DMS153 (cell line): Measurements from ENCODE around the gene SLC16A1.
A peak's percentile ranks its signal among the peaks of the same experiment; 100 is the strongest.
"Not testable (repeated sequence)": the region's sequence is repeated elsewhere in the genome, so short reads cannot be mapped to it uniquely, and the experiment has no call there.

Experiments used
- DNase-seq: peaks from one replicate; lab custom pipeline; 2025; lab: John Stamatoyannopoulos, UW

The SLC16A1 gene

DNA sequence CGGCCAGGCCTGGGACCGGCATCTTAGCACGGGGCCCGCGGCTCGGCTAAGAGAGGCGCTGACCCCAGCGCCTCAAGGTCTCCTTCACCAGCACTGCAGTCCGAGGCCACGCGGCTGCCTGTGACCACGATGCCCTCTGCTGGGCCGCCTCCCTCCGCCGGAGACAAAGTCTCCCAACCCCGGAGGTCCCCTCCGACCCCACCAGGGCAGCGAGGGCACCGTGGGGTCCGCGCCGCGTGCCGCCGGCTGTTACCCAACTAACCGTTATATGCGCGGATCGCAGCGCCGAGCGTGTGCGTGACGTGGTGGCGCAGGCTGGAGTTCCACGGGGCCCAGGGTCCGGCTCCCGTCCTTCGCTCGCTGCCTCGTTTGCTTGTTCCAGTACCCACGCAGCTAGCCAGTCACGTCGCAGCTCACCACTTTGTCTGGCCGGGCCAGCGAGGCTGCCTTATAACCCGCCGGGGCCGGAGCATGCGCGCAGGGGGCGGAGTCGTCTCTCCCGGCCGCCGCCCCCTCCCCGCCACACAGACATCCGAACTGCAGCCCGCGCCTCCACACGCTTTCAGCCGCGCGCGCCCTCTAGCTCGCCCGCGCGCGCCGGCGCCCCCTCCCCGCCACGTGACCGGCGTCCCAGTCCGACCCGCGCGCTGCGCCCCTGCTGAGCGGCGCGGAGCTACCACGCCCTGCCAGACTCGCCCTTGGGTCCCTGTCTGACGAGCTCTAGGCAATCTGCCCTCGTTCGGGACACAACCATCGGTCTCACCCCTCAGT is at the start of gene SLC16A1:
SLC16A1 (minus strand) TSS at position 424 of the 771 bp plus-strand sequence. CDS start 26,888 bp downstream, outside the sequence.
- peak; percentile 75 for DNase-seq

GRCh38 chr1:113003751-113004690 is 48.0 kb upstream of the SLC16A1 start:
- no peak for DNase-seq

- no peak for DNase-seq
Observed at GRCh38 chr1:113002297-113002696, 46.3 kb upstream of the SLC16A1 start.

DNA sequence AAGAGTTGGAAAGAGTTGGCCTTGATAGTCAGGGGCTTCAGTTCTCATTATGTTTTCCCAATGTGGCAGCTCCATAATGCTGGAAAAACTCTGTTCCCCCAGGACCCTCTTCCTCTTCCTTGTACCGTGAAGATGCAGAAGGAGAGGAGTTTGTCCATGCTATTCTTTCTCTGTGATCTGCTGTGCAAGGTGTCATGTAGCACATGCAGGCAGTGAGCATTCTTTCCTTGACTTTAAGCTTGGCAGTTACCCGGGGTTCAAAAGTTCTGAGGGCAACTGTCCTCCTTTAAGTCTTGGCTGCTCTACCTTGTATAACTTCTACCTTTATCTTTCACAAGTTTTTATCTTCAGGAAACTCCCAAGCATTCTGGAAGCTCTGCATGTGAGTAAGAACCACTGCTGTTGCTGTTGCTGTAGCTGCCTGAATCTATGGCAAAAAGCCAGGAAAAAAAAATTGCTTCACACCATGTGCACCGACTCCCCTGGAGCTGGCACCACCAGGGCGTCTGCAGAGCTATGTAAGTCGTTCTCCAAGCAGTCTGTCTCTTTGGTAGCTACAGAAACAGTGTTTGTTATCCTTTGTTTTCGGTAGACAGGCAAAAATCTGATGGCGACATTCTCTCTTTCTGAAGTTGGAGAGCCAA is 42.7 kb upstream of the SLC16A1 start:
- DNase-seq, result no peak

DNA sequence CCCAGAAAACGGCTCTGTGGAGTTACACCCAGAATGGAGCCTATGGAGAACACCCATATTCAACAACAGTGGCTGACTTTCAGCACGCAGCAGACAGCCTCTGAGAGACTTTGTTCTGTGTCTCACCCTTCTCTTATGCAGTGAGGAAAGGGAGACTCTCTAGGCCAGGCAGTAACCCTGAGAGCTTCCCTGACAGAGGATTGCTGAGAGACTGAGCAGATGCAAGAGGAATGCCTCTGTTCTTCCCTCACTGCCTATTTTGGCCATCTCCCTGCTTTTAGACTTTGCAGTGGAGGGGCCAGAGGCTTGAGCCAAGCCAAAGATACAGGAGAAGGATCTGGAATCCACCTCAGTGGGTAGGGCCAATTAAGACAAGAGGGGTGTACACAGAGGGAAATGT is 41.8 kb upstream of the SLC16A1 start:
- no peak for DNase-seq

GRCh38 chr1:112995890-112996289 is 39.9 kb upstream of the SLC16A1 start:
- no peak for DNase-seq

- DNase-seq, result not testable (repeated sequence)
Observed at GRCh38 chr1:112995021-112995420, 39.0 kb upstream of the SLC16A1 start.

DNA sequence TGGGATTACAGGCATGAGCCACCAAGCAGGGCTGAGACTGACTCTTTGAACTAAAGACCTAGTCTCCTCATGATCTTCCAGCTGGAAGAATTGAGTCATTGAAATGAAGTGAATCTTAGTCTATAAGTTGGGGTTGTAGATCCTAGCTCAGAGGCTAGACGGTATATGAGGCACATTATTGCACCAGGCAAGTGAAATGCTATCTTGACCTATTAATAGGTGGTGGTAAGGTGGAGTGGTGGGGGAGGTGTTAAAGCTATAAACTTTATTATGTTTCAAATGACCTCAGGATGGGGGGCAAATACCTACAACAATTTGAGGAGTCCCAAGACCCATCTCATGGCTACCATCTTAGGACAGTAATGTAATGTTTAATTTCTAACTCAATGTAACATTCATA is 36.8 kb upstream of the SLC16A1 start:
- no peak for DNase-seq

DNA sequence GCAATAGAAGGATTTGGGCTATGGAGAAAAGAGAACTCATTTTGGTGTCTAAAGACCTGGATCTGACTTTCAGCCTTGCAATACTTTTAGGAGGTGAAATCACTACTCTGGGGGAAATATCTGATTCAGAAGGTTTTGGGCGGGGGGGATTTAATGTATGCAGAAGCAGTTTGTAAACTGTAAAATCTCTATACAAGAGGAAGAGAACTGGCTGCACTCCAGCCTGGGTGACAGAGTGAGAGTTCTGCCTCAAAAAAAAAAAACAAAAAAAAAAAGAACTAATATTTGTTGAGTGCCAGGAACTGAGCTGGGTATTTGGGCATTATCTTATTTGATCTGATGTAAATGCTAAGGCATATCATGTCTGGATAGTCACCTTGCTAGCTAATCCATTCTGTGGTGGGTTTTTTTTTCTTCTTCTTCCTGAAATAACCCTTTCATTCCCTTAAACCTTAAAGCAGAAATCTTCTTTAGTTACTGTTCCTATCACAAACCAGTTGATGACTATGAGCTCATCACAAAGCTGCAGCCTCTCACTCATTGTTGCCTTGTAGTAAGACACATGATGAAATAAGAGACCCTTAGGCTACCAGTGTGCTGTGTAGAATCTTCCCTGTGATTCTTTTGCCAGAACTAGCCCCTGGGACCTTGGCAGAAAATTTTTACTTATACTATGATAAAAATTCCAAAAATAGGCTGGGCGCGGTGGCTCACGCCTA is 35.6 kb upstream of the SLC16A1 start:
- no peak for DNase-seq

GRCh38 chr1:112990271-112990670 is 34.3 kb upstream of the SLC16A1 start:
- DNase-seq, result no peak

GRCh38 chr1:112988367-112988766 is 32.4 kb upstream of the SLC16A1 start:
- no peak for DNase-seq

DNA sequence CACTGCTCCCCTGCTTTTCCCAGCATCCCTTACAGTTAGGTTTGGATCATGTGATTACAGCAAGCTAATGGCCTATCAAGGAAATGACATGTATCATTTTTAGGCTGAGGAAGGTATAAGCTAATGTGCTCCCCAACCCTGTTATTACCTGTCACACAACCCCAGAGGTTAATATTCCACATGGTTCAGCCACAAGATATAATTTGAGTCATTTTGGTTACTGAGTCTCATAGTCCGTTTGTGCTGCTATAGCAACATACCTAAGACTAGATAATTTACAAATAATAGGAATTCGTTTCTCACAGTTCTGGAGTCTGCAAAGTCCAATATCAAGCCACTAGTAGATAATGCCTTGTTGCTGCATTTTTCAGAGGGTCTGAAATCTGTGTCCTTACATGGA is 29.1 kb upstream of the SLC16A1 start:
- DNase-seq, result no peak

DNA sequence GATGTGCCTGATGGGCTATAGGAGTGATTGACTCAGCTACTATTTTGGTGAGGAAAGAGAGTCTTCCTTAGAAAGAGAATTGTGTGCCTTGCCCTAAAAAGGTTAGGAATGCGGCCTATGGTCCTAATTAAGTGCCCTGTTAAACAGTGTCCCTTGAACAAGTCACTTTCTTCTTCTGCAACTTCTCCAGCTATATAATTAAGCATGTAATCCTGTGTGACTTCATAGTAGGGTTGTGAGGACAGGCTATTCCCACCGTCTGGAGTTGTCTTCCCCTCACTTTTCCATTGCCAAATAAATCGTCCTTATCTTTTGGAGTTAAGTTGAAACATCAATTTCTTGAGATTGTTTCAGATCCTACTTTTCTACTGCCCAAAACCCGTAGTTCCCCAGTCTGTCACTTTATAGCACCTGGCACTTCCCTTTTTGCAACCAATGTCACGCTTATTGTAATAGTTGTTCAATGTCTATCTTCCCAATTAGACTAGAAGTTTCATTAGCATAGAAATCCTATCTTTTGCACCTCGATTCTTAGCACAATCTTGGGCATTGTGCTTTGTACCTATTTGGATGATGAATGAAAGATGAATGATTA is 27.6 kb upstream of the SLC16A1 start:
- no peak for DNase-seq

GRCh38 chr1:112982853-112983536 is 27.0 kb upstream of the SLC16A1 start:
- DNase-seq, result no peak

DNA sequence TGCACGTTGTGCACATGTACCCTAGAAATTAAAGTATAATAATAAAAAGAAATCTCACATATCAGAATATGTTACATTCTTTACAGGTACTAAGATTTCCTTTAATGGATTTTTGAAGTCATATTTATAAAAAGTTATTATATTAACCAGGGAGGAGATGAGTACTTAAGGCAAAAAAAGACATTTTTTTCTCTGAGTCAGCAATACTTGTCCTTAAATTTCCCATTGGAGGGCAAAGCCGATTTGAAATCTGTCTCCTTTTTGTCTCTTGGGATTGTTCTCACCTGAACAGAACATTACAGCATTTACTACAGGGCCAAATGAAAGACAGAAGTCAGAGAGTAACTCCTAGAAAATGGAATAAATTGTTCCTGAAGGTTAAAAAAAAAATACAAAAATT is 26.3 kb upstream of the SLC16A1 start:
- DNase-seq, result no peak

- not testable (repeated sequence) for DNase-seq
Observed at GRCh38 chr1:112981834-112982233, 25.8 kb upstream of the SLC16A1 start.

DNA sequence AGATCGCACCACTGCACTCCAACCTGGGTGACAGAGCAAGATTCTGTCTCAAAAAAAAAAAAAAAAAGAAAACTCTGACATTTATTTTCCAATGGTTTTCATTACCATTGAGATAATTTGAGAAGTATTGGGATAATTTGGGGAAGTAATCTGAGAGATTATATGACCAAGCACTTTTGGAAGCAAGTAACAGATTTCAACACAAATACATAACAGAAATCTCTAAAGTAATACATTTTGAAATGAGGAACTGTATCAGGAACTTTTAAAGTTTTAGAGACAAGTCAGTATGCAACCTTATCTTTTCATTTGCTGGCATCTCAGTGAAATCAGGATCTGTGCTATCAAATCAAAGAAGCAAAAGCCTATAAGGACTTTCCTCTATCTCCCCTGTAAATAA is 25.4 kb upstream of the SLC16A1 start:
- DNase-seq, result no peak

DNA sequence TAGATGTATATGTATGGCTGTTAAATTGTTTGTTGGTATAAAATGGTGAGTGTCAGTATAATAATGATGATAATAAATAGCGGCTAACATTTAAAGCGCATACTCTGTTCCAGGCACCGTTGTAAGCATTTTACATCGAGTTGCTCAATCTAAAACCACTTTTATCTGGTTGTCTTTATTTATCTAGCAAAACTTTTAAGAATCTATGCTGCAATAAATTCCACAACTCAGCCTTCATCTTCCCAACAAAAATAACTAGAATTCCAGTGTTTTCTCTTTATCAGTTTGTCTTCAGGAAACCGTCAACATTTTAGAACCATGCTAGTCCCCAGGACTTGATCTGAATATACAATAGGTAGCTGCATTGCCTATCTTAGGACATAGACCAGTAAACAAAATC is 19.3 kb upstream of the SLC16A1 start:
- no peak for DNase-seq

DNA sequence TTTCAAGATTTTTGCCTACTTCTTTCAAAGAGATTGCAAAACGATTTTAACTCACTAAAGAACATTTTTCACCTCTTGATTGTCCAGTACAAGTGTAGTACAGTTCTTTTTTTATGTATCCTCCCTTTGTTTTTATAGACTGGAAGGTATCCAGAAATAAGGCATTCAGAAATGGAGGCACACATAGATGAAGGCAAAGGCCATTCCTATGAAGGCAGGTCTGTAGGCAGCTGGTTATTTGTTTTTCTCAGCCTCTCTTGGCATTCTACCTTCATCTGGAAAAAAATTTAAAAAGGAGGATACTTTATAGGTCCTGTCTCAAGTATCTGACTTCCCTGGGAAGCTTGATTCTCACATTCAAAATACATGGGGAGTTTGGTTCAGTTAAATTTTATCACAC is 18.6 kb upstream of the SLC16A1 start:
- no peak for DNase-seq

DNA sequence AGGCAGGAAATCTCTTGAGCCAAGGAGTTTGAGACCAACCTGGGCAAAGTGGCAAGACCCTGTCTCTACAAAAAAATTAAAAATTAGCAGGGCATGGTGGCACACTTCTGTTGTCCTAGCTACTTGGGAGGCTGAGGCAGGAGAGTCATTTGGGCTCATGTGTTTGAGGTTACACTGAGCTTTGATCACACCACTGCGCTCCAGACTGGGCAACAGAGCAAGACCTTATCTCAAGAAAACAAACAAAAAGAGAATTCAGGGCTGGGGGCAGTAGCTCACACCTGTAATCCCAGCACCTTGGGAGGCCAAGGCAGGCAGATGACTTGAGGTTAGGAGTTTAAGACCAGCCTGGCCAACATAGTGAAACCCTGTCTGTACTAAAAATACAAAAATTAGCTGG is 17.8 kb upstream of the SLC16A1 start:
- no peak for DNase-seq

DNA sequence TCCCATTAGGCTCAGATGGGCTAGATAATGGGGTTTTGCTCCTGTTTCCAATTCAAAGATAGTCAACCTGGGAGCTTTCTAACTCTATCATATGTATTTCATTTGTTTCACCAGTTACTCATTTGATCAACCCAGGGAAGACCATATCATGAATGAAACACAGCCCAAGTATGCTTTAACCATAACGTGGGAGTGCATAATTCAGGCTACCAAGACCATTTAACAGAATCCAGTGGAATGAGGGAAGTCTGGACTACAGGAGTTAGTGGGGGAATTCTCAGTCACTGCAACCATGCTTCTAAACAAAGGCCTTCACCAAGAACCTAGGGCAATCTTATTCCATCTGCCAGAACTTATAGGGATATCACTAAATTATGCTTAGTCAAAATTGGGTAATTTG is 15.0 kb upstream of the SLC16A1 start:
- DNase-seq, result no peak
